GM23338 (cell line): Measurements from ENCODE around the gene PROKR2. TPM values are rescaled to one million over a fixed set of nuclear protein-coding genes. Genes with fewer than 3 reads are reported as not detected.

Experiments used
- ATAC-seq: fragments of 200-7000 bp; cut with Tn5 transposase; 3 replicates; pipeline ENCODE4 v1.9.1; 2020
- DNase-seq: peaks from one replicate; pipeline ENCODE4 v3.0.0-alpha.2; 2015; ENCODE audit warnings: low spot score
- H2AFZ ChIP-seq: fragments of 200-600 bp; sonication (generic); 2 replicates; pipeline ENCODE4 v1.8.0; 2016; ENCODE audit warnings: antibody characterized with exemption, mild to moderate bottlenecking, moderate library complexity
- H3F3A ChIP-seq: fragments of 200-600 bp; sonication (generic); replicated peaks from 2 replicates; pipeline ENCODE4 v1.8.0; 2017; ENCODE audit warnings: antibody characterized with exemption, mixed run types, low read depth
- H3K27ac ChIP-seq: fragments of 200-600 bp; sonication (generic); 2 replicates; pipeline ENCODE4 v1.6.1; 2016; ENCODE audit warnings: low read depth
- H3K27me3 ChIP-seq: fragments of 200-600 bp; sonication (generic); 2 replicates; pipeline ENCODE4 v1.8.0; 2016; ENCODE audit warnings: mild to moderate bottlenecking, mixed run types, moderate library complexity; ENCODE audit not compliant: insufficient read depth
- H3K36me3 ChIP-seq: fragments of 200-600 bp; sonication (generic); 2 replicates; pipeline ENCODE4 v1.8.0; 2016; ENCODE audit warnings: mild to moderate bottlenecking; ENCODE audit not compliant: insufficient read depth
- H3K4me1 ChIP-seq: fragments of 200-600 bp; sonication (generic); 2 replicates; pipeline ENCODE4 v1.8.0; 2016; ENCODE audit warnings: mild to moderate bottlenecking, moderate library complexity; ENCODE audit not compliant: insufficient read depth
- H3K4me2 ChIP-seq: fragments of 200-600 bp; sonication (generic); 2 replicates; pipeline ENCODE4 v1.7.1; 2017; ENCODE audit warnings: mixed run types
- H3K4me3 ChIP-seq: fragments of 200-600 bp; sonication (generic); 2 replicates; pipeline ENCODE4 v1.6.1; 2016; ENCODE audit warnings: mixed run types
- H3K79me2 ChIP-seq: fragments of 200-600 bp; sonication (generic); replicated peaks from 2 replicates; pipeline ENCODE4 v1.8.0; 2017; ENCODE audit warnings: mild to moderate bottlenecking; ENCODE audit not compliant: insufficient read depth
- H3K9me2 ChIP-seq: fragments of 200-600 bp; sonication (generic); 2 replicates; pipeline ENCODE4 v1.8.0; 2017; ENCODE audit not compliant: insufficient read depth
- H4K20me1 ChIP-seq: fragments of 200-600 bp; sonication (generic); replicated peaks from 2 replicates; pipeline ENCODE4 v1.8.0; 2017; ENCODE audit warnings: mild to moderate bottlenecking; ENCODE audit not compliant: insufficient read depth
- H3K27ac Mint-ChIP-seq: 2 replicates; pipeline ENCODE4 v1.8.0; 2020; ENCODE audit warnings: inconsistent platforms, mild to moderate bottlenecking, moderate library complexity, mixed read lengths
- H3K27me3 Mint-ChIP-seq: 3 replicates; pipeline ENCODE4 v1.8.0; 2022; ENCODE audit warnings: low read depth, mild to moderate bottlenecking, moderate library complexity, mixed read lengths, inconsistent platforms; ENCODE audit not compliant: insufficient read depth, poor library complexity
- H3K36me3 Mint-ChIP-seq: 3 replicates; pipeline ENCODE4 v1.8.0; 2021; ENCODE audit warnings: low read depth, mild to moderate bottlenecking, inconsistent platforms, moderate library complexity, mixed read lengths
- H3K4me1 Mint-ChIP-seq: 3 replicates; pipeline ENCODE4 v1.8.0; 2020; ENCODE audit warnings: mild to moderate bottlenecking, inconsistent platforms, mixed read lengths
- H3K4me3 Mint-ChIP-seq: 3 replicates; pipeline ENCODE4 v1.8.0; 2021; ENCODE audit warnings: moderate library complexity, mild to moderate bottlenecking, inconsistent platforms, mixed read lengths
- H3K9me3 Mint-ChIP-seq: 3 replicates; pipeline ENCODE4 v1.8.0; 2020; ENCODE audit warnings: moderate library complexity, mild to moderate bottlenecking, inconsistent platforms, mixed read lengths
- CREB1 ChIP-seq: fragments of 250-450 bp; sonication (Bioruptor Pico); IDR thresholded peaks from 2 replicates; pipeline ENCODE4 v1.5.0; 2020; ENCODE audit warnings: low read depth, mild to moderate bottlenecking, moderate library complexity
- EZH2 ChIP-seq: fragments of 200-600 bp; sonication (generic); IDR thresholded peaks from one replicate; pipeline ENCODE4 v1.8.0; 2017; ENCODE audit warnings: antibody characterized with exemption, mild to moderate bottlenecking, low read depth; ENCODE audit not compliant: unreplicated experiment
- EZH2phosphoT487 ChIP-seq: fragments of 200-600 bp; sonication (generic); IDR thresholded peaks from one replicate; pipeline ENCODE4 v1.8.1; 2018; ENCODE audit warnings: antibody characterized with exemption; ENCODE audit not compliant: unreplicated experiment
- JUNB ChIP-seq: IDR thresholded peaks from one replicate; pipeline ENCODE4 v1.6.1; 2016; ENCODE audit warnings: antibody characterized with exemption; ENCODE audit not compliant: unreplicated experiment
- NANOG ChIP-seq: IDR thresholded peaks from 2 replicates; pipeline ENCODE4 v1.6.1; 2016; ENCODE audit warnings: antibody characterized with exemption, borderline replicate concordance
- POLR2AphosphoS5 ChIP-seq: IDR thresholded peaks from 2 replicates; pipeline ENCODE4 v1.6.1; 2016; ENCODE audit warnings: antibody characterized with exemption, low read depth
- STAT1 ChIP-seq: IDR thresholded peaks from one replicate; pipeline ENCODE4 v1.6.1; 2016; ENCODE audit warnings: antibody characterized with exemption; ENCODE audit not compliant: unreplicated experiment
- ZNF114 ChIP-seq: fragments of 250-450 bp; sonication (Bioruptor Pico); IDR thresholded peaks from 2 replicates; pipeline ENCODE4 v1.5.0; 2020; ENCODE audit warnings: mild to moderate bottlenecking, moderate library complexity
- ZNF331 ChIP-seq: fragments of 250-450 bp; sonication (Bioruptor Pico); IDR thresholded peaks from 2 replicates; pipeline ENCODE4 v1.5.0; 2020; ENCODE audit warnings: low read depth, mild to moderate bottlenecking, moderate library complexity
- polyA plus RNA-seq: library from polyadenylated mRNA; unstranded; fragments of >200 nt; fragmentation: Nextera tagmentation; extraction: Ambion mirVana; gene quantifications from 2 replicates; pipeline ENCODE4 v1.2.1, GENCODE V29; 2016
- total RNA-seq: library from RNA; depleted of rRNA; stranded (reverse); fragments of >200 nt; shearing (Covaris generic); gene quantifications from 2 replicates; pipeline ENCODE4 v1.2.3, GENCODE V29; 2014
- TF ChIP-seq, protein P1 (sequence below): IDR thresholded peaks from one replicate; pipeline ENCODE4 v1.6.1; 2018; ENCODE audit warnings: antibody characterized with exemption; ENCODE audit not compliant: unreplicated experiment
- TF ChIP-seq, protein P2 (sequence below), 2 experiments: fragments of 200-600 bp in 1 of 2; sonication (generic) in 1 of 2; conservative IDR thresholded peaks; 2 replicates each; pipeline versions ENCODE4 v1.5.1 to v1.6.1; 2016 to 2017; ENCODE audit warnings: antibody characterized with exemption in 2 of 2, low read depth in 2 of 2, mild to moderate bottlenecking in 2 of 2, moderate library complexity in 1 of 2
- TF ChIP-seq, protein P3 (sequence below): IDR thresholded peaks from 2 replicates; pipeline ENCODE4 v1.6.1; 2016; ENCODE audit warnings: antibody characterized with exemption

Gene PROKR2
- total and polyA plus RNA-seq, 2 experiments from 2014 or later = 1.9 to 5.9 TPM

DNA sequence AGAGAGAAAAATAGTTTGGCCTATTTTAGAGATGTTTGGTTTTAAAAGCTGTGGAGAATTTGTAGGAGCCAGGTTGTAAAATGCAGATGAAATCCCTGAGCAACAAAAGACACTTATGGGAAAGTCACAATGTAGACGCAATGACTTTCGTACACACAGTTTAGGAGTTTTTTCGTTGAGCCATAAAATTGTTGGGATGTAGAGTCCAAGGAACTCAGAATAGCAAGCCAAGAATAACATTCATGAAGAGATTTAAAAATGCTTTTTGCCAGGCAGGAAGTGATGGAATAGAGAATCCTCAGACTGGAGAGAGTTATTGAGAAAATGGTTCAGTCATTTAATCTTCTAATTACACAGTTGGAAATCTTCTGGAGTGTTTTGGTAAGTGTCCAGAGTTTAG is 11.5 kb upstream of the PROKR2 start:
- ATAC-seq (no peak), DNase-seq (no peak)
- no peak overlapping the region for H3K27ac Mint-ChIP-seq
- no peaks in the 10 kb centered on the region for H3K36me3 ChIP-seq
- H4K20me1 ChIP-seq = no peaks in the 10 kb centered on the region
- no peak overlapping the region for H2AFZ ChIP-seq
- no peaks in the 10 kb centered on the region for H3F3A ChIP-seq
- H3K36me3 Mint-ChIP-seq = no peaks in the 10 kb centered on the region
- H3K27me3 ChIP-seq = no peaks in the 10 kb centered on the region
- TF ChIP-seq, protein P1, sequence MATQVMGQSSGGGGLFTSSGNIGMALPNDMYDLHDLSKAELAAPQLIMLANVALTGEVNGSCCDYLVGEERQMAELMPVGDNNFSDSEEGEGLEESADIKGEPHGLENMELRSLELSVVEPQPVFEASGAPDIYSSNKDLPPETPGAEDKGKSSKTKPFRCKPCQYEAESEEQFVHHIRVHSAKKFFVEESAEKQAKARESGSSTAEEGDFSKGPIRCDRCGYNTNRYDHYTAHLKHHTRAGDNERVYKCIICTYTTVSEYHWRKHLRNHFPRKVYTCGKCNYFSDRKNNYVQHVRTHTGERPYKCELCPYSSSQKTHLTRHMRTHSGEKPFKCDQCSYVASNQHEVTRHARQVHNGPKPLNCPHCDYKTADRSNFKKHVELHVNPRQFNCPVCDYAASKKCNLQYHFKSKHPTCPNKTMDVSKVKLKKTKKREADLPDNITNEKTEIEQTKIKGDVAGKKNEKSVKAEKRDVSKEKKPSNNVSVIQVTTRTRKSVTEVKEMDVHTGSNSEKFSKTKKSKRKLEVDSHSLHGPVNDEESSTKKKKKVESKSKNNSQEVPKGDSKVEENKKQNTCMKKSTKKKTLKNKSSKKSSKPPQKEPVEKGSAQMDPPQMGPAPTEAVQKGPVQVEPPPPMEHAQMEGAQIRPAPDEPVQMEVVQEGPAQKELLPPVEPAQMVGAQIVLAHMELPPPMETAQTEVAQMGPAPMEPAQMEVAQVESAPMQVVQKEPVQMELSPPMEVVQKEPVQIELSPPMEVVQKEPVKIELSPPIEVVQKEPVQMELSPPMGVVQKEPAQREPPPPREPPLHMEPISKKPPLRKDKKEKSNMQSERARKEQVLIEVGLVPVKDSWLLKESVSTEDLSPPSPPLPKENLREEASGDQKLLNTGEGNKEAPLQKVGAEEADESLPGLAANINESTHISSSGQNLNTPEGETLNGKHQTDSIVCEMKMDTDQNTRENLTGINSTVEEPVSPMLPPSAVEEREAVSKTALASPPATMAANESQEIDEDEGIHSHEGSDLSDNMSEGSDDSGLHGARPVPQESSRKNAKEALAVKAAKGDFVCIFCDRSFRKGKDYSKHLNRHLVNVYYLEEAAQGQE = no peak
- TF ChIP-seq, protein P2, sequence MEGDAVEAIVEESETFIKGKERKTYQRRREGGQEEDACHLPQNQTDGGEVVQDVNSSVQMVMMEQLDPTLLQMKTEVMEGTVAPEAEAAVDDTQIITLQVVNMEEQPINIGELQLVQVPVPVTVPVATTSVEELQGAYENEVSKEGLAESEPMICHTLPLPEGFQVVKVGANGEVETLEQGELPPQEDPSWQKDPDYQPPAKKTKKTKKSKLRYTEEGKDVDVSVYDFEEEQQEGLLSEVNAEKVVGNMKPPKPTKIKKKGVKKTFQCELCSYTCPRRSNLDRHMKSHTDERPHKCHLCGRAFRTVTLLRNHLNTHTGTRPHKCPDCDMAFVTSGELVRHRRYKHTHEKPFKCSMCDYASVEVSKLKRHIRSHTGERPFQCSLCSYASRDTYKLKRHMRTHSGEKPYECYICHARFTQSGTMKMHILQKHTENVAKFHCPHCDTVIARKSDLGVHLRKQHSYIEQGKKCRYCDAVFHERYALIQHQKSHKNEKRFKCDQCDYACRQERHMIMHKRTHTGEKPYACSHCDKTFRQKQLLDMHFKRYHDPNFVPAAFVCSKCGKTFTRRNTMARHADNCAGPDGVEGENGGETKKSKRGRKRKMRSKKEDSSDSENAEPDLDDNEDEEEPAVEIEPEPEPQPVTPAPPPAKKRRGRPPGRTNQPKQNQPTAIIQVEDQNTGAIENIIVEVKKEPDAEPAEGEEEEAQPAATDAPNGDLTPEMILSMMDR (conservative IDR thresholded peaks at IDR 0.05; ENCODE audit: low read depth in 2 of 2) = no peak
- TF ChIP-seq, protein P3, sequence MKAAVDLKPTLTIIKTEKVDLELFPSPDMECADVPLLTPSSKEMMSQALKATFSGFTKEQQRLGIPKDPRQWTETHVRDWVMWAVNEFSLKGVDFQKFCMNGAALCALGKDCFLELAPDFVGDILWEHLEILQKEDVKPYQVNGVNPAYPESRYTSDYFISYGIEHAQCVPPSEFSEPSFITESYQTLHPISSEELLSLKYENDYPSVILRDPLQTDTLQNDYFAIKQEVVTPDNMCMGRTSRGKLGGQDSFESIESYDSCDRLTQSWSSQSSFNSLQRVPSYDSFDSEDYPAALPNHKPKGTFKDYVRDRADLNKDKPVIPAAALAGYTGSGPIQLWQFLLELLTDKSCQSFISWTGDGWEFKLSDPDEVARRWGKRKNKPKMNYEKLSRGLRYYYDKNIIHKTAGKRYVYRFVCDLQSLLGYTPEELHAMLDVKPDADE = no peak
- TF ChIP-seq POLR2AphosphoS5 = no peak
- TF ChIP-seq STAT1 = no peak
- no peak for TF ChIP-seq CREB1
- no peak for TF ChIP-seq JUNB
- no peak for TF ChIP-seq ZNF331
- TF ChIP-seq EZH2 = no peak
- no peak for TF ChIP-seq EZH2phosphoT487
- no peak for TF ChIP-seq ZNF114 (CRISPR knock-in tag)
- no peak for TF ChIP-seq NANOG
- no peak overlapping the region for H3K27ac ChIP-seq
- H3K4me3 ChIP-seq = no peak overlapping the region
- peaks cover 4% of the 10 kb centered on the region for H3K27me3 Mint-ChIP-seq
- H3K4me2 ChIP-seq = no peak overlapping the region
- no peaks in the 10 kb centered on the region for H3K4me1 Mint-ChIP-seq
- H3K9me2 ChIP-seq = no peaks in the 10 kb centered on the region
- H3K4me1 ChIP-seq = no peaks in the 10 kb centered on the region
- H3K79me2 ChIP-seq = no peaks in the 10 kb centered on the region
- H3K9me3 Mint-ChIP-seq = no peaks in the 10 kb centered on the region
- no peak overlapping the region for H3K4me3 Mint-ChIP-seq
